Omental fat pad (tissue), 4 donors: ENCODE data around the gene MUC5AC. TPM values are rescaled to one million over a fixed set of nuclear protein-coding genes. Genes with fewer than 3 reads are reported as not detected.

Experiments used
- ATAC-seq: fragments of 150-250 bp; one replicate; pipeline ENCODE4 v1.9.1; 2016; ENCODE audit warnings: mild to moderate bottlenecking, moderate library complexity; ENCODE audit not compliant: low FRiP score
- DNase-seq: peaks from one replicate; pipeline ENCODE4 v3.0.0-alpha.2; 2019; ENCODE audit warnings: low spot score
- total RNA-seq, 4 donors: library from RNA; depleted of rRNA; stranded (reverse); fragments of >200 nt; gene quantifications; one replicate each; pipeline ENCODE4 v1.1.0, GENCODE V29; 2016
- TF ChIP-seq, protein P1 (sequence below), 3 donors: fragments of 450-650 bp; IDR thresholded peaks; one replicate each; pipeline ENCODE4 v1.5.1; 2016 to 2017; ENCODE audit warnings: antibody characterized with exemption in 3 of 3, mild to moderate bottlenecking in 3 of 3, moderate library complexity in 2 of 3

MUC5AC gene
- total RNA-seq, 4 donors from 2014 or later: not detected

DNA sequence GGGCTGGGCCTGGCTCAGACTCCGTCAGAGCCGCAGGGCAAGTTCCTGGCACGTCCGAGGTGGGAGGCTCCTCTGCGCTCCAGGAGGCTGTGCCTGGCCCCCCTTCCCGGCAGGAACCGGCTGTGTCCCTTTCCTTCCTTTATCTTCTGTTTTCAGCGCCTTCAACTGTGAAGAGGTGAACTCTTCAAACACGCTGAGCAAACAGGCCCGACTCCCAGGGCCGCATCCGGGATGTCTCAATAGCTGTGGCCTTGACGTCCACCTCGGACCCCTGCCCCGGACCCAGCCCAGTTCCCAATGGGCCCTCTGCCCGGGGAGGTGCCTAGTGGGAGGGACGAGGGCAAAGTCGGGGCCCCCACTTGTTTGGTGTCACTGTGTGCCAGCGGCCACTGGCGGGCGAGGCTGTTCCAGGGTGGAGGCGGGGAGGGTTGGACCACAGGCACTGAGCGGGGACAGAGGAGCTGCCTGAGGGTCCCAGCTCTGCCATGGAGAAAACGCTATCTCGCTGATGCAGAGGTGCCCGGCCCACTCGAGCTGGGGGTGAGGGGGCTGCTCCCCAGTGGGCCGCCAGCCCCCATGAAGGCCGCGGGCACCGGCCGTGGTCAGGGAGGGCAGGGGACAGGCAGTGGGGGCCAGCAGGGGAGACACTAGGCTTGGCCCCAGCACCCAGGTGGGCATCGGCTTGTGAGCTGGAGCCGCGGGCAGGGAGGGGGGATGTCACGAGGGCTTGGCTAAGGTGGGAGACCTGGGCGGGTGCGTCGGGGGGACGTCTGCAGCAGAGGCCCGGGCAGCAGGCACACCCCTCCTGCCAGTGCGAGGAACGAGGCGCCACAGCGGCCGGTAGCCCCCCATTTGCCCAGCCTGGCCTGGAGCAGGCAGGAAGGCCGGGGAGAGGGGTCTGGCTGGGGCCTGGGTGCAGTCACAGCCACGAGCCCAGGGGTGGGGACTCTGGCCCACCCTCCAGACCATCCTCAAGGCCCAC is 62.4 kb downstream of the MUC5AC start:
- TF ChIP-seq, protein P1, sequence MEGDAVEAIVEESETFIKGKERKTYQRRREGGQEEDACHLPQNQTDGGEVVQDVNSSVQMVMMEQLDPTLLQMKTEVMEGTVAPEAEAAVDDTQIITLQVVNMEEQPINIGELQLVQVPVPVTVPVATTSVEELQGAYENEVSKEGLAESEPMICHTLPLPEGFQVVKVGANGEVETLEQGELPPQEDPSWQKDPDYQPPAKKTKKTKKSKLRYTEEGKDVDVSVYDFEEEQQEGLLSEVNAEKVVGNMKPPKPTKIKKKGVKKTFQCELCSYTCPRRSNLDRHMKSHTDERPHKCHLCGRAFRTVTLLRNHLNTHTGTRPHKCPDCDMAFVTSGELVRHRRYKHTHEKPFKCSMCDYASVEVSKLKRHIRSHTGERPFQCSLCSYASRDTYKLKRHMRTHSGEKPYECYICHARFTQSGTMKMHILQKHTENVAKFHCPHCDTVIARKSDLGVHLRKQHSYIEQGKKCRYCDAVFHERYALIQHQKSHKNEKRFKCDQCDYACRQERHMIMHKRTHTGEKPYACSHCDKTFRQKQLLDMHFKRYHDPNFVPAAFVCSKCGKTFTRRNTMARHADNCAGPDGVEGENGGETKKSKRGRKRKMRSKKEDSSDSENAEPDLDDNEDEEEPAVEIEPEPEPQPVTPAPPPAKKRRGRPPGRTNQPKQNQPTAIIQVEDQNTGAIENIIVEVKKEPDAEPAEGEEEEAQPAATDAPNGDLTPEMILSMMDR (IDR thresholded peaks at IDR 0.05): no peak
- ATAC-seq (no peak), DNase-seq (no peak)

DNA sequence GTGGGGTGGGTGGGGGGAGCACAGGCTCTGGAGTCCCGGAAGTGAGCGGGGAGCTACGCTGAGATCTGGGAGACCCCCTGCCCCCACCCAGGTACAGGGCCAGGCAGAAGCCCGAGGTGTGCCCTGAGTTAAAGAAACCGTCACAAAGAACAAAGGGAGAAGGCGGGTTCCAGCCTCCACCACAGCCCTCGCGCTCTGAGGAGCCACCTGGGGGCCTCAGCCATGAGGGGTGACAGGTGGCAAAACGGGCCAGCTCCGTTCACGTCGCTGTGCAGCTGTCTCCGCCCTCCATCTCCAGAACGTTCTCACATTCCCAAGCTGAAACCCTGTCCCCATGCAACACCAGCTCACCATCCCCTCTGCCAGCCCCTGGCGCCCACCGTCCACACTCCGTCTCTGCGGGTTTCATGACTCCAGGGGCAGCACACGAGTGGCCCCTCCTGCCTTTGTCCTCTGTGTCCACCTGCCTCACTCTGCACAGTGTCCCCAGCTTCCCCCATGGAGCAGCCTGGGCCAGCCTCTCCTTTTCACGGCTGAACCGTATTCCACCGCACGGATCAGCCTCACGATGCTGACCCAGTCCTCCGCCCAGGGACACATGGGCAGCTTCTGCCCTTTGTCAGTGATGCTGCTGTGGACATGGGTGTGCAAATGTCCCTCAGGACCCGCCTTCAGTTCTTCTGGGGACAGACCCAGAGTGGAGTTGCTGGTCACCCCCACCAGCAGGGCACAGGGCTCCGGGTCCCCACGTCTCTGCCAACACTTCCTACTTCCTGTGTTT is 63.4 kb downstream of the MUC5AC start:
- TF ChIP-seq, protein P1 (IDR thresholded peaks at IDR 0.05): no peak
- ATAC-seq: no peak
- no peak for DNase-seq

DNA sequence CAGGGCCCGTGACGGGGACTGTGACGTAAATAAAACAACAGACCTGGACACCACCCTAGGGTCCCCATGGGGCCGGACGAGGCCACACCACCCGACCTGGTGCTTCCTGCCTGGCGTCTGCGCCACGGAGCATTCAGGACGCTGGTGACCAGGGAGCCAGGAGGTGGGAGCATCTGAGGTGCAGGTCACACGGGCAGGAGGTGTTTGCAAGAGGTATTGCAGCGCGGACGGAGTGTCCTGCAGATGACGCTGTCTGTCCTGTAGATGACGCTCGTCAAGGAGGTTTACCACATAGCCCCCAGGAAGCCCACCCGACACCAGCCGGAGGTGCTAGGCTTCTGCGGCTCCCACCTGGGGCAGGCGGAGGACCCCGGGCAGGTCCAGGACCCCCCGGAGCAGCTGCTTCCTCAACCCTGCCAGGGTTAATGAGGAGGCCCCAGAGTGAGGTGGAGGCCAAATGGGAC is 64.1 kb downstream of the MUC5AC start:
- DNase-seq (no peak), ATAC-seq (no peak)
- TF ChIP-seq, protein P1 (IDR thresholded peaks at IDR 0.05): no peak

DNA sequence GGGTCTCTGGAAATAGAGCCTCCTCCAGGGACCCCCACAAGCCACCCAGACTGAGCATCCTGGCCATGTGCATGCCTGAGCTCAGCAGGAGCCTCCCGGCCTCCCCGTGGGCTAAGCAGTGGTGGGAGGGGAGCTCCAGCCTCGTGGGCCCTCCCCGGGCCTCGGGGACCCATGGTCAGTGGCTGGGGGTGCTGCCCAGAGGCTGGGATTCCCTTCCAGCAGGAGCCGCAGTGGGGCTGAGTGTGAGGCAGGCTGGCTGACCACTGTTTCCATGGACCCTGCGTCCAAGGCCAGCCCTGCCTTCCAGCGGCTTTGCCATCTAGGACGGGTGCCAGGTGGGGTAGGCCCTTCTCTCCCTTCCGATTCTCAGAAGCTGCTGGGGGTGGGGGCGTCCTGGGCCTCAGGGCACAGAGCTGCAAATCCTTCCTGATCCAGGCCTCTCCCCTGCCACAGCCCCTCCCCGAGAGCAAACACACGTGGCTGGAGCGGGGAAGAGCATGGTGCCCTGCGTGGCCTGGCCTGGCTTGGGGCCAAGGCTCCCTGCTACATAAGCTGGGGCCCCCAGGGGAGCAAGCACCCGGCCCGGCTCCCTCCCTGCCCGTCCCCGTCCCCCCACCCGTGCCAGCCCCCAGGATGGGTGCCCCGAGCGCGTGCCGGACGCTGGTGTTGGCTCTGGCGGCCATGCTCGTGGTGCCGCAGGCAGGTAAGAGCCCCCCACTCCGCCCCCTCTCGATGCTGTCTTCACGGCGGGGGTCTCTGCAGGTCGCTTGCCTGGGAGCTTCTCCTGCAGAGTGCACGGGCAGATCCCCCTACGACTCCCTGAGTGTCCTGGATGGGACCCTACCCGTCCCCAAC is 65.0 kb downstream of the MUC5AC start, which contains the start of gene MUC5B:
Gene MUC5B, plus strand, starts transcription at position 576 of the 855 bp plus-strand sequence. Its CDS starts 58 bp downstream, at position 634.
- no peak for DNase-seq

DNA sequence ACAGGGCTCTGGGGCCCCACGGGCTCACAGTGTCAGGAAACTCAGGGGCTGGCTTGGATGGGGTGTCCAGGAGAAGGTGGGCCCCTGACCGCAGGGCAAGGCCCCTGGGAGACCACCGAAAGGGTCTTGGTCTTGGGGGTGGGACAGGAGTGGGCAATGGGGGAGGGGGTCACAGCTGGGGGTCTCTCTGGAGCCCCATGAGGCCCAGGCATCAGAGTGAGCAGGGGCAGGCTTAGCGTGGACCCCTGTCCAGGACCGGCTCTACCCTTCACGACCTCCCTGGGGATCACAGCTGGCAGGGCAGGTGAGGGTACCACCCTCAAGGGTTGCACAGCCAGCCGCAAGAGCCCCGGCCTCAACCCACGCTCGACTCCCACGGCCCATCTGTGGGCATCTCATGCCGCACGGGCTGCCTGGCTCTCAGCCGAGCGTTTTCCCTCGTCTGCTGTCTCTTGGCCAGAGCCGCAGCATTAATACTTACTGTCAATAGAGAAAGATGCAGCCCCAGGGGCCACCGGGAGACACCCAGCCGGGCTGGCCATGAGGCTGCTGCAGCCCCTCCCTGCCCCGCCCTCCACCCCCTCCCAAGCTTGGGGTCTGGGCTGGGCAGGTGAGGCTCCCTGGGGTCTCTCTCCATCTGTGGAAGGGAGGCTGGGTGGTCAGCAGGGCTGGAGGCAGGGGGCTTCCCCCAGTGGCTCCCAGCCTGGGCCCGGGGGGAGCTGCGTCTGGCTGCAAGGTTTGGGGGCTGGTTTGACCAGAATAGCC is 65.8 kb downstream of the MUC5AC start:
- TF ChIP-seq, protein P1 (IDR thresholded peaks at IDR 0.05): no peak
- ATAC-seq: no peak
- no peak for DNase-seq

More for the DNA sequence above, 65.0 kb downstream of the MUC5AC start, which contains the start of gene MUC5B:
- TF ChIP-seq, protein P1 (IDR thresholded peaks at IDR 0.05): no peak
- no peak for ATAC-seq
